Mononuclear cell (primary cell): Measurements from ENCODE around the gene LIX1L. TPM values are rescaled to one million over a fixed set of nuclear protein-coding genes. Genes with fewer than 3 reads are reported as not detected.
"Not testable (repeated sequence)": the region's sequence is repeated elsewhere in the genome, so short reads cannot be mapped to it uniquely, and the experiment has no call there.

Experiments
- H3K27me3 ChIP-seq: 2 replicates; pipeline ENCODE4 v1.6.0; 2011; ENCODE audit warnings: low read length, control low read depth; ENCODE audit not compliant: insufficient read depth
- H3K4me1 ChIP-seq: 2 replicates; pipeline ENCODE4 v1.5.1; 2011; ENCODE audit warnings: mild to moderate bottlenecking, low read length, control low read depth; ENCODE audit not compliant: insufficient read depth
- H3K4me3 ChIP-seq: 2 replicates; pipeline ENCODE4 v1.5.1; 2011; ENCODE audit warnings: mild to moderate bottlenecking, low read length, moderate library complexity
- H3K9me3 ChIP-seq: 2 replicates; pipeline ENCODE4 v1.5.1; 2011; ENCODE audit warnings: low read depth, mild to moderate bottlenecking, control low read depth, low read length
- total RNA-seq: library from RNA; depleted of rRNA; stranded (reverse); fragments of >200 nt; gene quantifications from one replicate; pipeline ENCODE4 v1.2.3, GENCODE V29; 2012

Gene LIX1L
- total RNA-seq, 1 donor = 15.1 TPM

DNA sequence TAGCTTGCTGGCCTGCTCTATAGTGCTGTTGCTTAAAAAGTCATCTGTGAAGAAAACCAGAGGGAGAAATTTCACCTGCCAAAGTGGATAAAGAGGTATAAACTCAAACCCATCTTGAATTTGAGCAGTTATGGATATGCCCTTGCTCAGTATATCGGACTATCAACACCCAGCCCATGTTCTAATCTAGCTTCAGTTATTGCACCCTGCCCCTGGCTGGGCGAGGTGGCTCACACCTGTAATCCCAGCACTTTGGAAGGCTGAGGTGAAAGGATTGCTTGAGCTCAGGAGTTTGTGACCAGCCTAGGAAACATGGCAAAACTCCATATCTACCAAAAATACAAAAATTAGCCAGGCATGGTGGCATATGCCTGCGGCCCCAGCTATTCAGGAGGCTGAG lies 13.3 kb downstream of the LIX1L start:
- Histone ChIP-seq H3K27me3 (no peaks in the 10 kb centered on the region), H3K4me3 (no peak overlapping the region), H3K4me1 (no peaks in the 10 kb centered on the region), H3K9me3 (no peaks in the 10 kb centered on the region)

DNA sequence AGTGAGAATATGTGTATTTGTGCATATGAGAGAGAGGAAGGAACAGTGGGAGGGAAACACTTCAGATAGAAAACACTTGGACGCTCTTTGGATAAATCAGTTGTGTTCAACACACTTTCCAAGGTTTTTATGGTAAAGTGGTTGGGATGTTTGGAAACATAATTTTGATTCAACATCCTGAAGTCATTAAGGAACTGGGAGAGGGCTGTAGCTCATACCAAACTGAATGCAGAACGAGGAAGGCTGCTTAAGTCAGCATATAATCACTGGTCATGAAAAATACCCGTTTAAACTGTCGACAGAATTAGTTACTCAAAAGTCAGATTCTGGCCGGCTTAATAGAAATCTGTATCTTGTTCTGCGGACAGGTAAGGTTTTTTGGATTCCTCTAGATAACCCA lies 14.9 kb downstream of the LIX1L start:
- H3K9me3 ChIP-seq = no peaks in the 10 kb centered on the region
- no peaks in the 10 kb centered on the region for H3K4me1 ChIP-seq
- H3K4me3 ChIP-seq = no peak overlapping the region
- no peaks in the 10 kb centered on the region for H3K27me3 ChIP-seq

DNA sequence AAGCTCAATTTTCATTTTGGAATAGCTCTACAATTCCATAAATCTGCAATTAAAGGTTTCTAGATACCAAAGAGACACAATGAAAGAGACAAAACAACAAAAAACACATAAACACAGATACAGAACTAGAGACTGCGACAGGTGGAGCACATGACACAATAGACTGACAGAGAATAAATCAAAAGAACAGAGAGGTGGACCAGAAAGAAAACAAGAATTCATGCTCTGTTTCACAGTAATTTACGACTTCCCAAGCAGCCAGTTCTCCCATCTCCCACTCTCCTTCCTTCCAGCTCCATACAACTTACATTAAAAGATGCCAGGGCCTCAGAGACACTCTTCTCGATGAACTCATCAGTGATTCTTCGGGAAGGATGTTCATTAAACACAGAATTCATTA lies 15.4 kb downstream of the LIX1L start:
- Histone ChIP-seq H3K9me3 (no peaks in the 10 kb centered on the region), H3K4me3 (no peak overlapping the region), H3K4me1 (no peaks in the 10 kb centered on the region)

DNA sequence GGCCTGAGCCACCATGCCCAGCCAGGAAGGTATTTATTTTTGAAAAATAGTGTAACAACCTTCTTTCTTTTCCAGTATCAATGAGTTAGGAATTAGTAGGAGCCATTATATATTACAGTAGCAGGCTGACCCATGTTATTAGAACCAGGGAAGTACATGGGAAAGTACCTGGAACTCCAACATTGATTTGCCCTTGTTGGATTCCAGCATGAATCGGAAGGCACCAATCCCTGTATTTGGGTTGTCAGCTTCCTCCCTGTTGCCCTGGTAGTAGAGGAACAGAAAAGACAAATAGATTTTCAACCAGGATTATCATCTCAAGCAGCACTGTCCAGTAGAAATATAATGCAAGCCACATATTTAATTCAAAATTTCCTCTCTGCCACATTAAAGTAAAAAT lies 20.4 kb downstream of the LIX1L start:
- H3K27me3 ChIP-seq = no peaks in the 10 kb centered on the region

More for the DNA sequence above, 15.4 kb downstream of the LIX1L start:
- H3K27me3 ChIP-seq = no peaks in the 10 kb centered on the region

DNA sequence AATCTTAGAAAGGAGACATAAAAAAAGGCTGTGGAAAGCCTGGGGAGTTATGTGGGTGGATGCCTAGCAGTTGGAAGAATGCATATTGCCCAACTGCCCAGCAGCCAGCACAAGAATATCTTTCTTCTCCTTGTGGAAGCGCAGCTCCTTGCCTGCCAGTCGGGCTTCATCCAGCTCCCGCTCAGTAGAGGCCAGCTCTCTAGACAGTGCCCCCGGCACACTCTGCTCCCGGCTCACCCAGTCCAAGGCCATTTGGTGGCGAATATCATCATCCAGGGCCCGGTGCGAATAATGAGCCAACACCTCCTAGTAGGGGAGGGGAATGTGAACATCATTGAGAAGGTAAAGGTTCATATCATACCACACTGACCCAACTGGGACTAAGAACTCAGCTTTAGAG lies 21.6 kb downstream of the LIX1L start:
- Histone ChIP-seq H3K9me3 (no peaks in the 10 kb centered on the region), H3K4me3 (no peak overlapping the region), H3K27me3 (no peaks in the 10 kb centered on the region), H3K4me1 (peaks cover 20% of the 10 kb centered on the region)

More for the DNA sequence above, 20.4 kb downstream of the LIX1L start:
- no peak overlapping the region for H3K4me3 ChIP-seq
- no peaks in the 10 kb centered on the region for H3K9me3 ChIP-seq
- H3K4me1 ChIP-seq = peaks cover 12% of the 10 kb centered on the region

DNA sequence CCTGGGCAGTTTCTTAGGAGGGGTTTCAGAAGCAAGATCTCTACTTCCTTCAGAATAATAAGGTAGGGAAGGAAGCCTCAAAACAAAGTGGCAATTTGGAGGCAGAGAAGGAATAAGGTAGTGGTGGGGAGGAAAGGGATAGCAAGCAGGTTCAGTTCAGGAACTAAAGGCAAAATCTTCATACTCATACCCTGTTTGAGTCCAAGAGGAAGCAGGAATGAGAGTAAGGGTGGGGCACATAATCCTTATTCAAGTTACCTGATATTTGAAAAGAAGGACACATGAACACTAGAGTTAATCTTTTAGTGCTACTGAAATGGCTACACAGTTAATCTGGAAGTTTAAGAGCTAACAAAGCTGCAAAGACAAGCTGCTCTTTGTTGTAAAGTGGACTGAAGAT lies 22.1 kb downstream of the LIX1L start:
- Histone ChIP-seq H3K9me3 (no peaks in the 10 kb centered on the region), H3K27me3 (no peaks in the 10 kb centered on the region)

DNA sequence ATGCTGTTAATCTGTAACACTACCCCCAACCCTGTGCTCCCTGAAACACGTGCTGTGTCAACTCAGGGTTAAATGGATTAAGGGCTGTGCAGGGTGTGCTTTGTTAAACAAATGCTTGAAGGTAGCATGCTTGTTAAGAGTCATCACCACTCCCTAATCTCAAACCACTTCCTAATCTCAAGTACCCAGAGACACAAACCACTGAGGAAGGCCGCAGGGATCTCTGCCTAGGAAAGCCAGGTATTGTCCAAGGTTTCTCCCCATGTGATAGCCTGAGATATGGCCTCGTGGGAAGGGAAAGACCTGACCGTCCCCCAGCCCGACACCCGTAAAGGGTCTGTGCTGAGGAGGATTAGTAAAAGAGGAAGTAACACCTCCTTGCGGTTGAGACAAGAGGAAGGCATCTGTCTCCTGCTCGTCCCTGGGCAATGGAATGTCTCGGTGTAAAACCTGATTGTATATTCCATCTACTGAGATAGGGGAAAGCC lies 25.3 kb downstream of the LIX1L start:
- peaks cover 31% of the 10 kb centered on the region for H3K4me1 ChIP-seq
- H3K4me3 ChIP-seq, H3K27me3 ChIP-seq, H3K9me3 ChIP-seq: not testable (repeated sequence)

More for the DNA sequence above, 22.1 kb downstream of the LIX1L start:
- Histone ChIP-seq H3K4me1 (peaks cover 20% of the 10 kb centered on the region), H3K4me3 (no peak overlapping the region)

DNA sequence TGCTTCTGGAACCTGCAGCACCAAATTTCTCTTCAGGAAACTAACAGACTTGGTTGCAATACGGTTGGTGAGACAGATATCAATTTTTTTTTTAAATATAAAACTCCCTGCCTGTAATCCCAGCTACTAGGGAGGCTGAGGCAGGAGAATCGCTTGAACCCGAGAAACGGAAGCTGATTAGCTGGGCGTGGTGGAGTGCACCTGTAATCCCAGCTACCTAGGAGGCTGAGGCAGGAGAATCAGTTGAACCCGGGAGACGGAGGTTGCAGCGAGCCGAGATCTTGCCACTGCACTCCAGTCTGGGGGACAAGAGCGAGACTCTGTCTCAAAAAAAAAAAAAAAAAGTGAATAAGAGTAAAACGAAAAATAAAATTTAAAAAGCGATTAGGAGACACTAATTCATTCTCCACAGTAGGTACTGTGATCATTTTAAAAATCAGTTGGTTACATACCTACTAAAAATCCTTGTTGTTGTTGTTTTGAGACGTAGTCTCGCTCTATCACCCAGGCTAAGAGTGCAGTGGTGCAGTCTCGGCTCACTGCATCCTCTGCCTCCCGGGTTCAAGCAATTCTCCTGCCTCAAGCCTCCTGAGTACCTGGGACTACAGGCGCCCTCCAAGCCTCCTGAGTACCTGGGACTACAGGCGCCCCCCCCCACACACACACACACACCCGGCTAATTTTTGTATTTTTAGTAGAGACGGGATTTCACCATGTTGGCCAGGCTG lies 29.7 kb downstream of the LIX1L start:
- Histone ChIP-seq H3K4me3 (peak overlapping the region; percentile 63), H3K9me3 (no peaks in the 10 kb centered on the region), H3K4me1 (peaks cover 42% of the 10 kb centered on the region), H3K27me3 (no peaks in the 10 kb centered on the region)

DNA sequence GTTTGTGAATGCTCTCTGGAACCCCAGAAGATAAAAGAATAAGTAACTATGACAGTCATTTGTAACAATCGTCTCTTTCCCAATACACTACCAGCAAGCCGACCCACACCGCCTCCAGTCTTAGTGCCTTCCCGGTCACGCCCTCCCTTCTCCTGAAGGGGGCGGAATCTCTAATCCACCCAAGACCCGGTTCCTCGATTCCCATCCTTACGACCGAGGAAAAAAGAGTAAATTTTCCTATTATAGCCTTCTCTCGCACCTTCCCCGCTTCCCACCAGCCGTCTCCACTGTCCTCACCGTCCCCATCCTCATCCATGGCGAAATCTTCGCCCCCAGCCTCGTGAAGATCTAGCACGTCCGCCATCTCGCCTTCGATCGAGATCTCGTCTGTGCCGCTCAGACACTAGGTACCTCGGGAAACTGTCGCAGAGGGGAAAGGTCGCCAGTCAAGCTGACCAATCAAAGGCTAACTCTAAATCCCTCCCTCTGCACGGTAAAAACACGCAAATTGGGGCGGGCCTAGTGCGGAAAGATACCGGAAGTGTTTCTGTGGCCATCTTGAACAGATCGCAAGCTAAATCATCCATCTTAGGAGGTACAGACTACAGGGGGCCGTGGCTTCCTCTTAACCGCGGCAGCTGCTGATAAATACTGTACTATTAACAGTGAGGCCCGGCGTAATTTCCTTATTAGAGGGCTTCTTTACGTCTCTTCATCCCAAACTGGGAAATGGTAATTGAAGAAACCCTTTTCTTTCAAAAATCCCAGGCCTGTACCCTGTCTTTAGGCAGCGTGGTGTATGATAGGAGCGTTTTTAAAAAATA lies 30.5 kb downstream of the LIX1L start, which contains the start of gene RBM8A:
Gene RBM8A, minus strand, starts transcription at position 422 of the 824 bp plus-strand sequence. Its CDS starts 58 bp downstream, at position 364.
- H3K4me3 ChIP-seq = peak within 1 kb of the TSS; percentile 63
- H3K9me3 ChIP-seq = no peaks in the 10 kb centered on the region
- H3K27me3 ChIP-seq = no peaks in the 10 kb centered on the region
- peaks cover 39% of the 10 kb centered on the region for H3K4me1 ChIP-seq

DNA sequence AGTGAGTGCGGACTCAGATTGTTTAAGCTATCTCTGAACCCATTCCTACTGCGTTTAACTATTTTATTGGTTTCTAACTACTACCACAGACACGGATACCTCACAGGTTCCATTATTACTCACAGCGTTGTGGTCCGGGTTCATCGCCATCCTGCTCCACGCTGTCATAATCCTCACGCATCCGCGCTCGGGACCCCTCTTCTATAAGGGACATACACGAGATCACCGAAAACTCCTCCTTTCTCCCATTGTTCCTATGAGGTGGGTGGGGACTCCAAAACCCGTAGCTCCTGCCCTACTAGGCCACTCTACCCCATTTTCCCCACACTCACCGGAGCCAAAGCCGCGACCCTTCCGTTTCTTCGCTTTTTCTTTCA lies 31.1 kb downstream of the LIX1L start:
- peak overlapping the region; percentile 63 for H3K4me3 ChIP-seq
- H3K9me3 ChIP-seq = no peaks in the 10 kb centered on the region
- no peaks in the 10 kb centered on the region for H3K27me3 ChIP-seq
- peaks cover 33% of the 10 kb centered on the region for H3K4me1 ChIP-seq

DNA sequence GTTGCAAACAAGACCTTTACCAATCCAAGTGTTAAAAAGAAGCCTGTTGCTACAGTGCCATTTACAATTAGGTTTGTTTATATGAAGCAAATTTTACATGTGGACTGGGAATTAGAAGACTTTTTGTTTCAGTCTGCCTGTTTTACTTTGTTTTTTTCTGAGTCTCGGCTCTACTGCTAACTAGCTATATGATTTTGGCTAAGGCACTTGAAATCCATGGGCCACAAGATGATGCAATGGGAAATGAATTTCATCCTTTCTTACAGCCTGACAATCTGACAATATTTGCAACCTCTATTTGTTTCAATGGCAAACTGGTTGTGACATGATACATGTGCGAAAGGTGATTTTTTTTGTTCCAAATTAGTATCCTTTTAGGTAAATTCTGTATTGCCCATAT lies 35.6 kb downstream of the LIX1L start:
- Histone ChIP-seq H3K27me3 (no peaks in the 10 kb centered on the region), H3K4me3 (no peak overlapping the region), H3K4me1 (peaks cover 43% of the 10 kb centered on the region), H3K9me3 (no peaks in the 10 kb centered on the region)

DNA sequence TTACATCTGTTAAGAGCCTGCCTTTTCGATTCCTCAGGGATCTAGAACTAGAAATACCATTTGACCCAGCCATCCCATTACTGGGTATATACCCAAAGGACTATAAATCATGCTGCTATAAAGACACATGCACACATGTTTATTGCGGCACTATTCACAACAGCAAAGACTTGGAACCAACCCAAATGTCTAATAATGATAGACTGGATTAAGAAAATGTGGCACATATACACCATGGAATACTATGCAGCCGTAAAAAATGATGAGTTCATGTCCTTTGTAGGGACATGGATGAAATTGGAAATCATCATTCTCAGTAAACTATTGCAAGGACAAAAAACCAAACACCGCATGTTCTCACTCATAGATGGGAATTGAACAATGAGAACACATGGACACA lies 37.5 kb downstream of the LIX1L start:
- H3K4me1 ChIP-seq = peaks cover 33% of the 10 kb centered on the region
- not testable (repeated sequence) for H3K9me3 ChIP-seq, H3K27me3 ChIP-seq, H3K4me3 ChIP-seq

DNA sequence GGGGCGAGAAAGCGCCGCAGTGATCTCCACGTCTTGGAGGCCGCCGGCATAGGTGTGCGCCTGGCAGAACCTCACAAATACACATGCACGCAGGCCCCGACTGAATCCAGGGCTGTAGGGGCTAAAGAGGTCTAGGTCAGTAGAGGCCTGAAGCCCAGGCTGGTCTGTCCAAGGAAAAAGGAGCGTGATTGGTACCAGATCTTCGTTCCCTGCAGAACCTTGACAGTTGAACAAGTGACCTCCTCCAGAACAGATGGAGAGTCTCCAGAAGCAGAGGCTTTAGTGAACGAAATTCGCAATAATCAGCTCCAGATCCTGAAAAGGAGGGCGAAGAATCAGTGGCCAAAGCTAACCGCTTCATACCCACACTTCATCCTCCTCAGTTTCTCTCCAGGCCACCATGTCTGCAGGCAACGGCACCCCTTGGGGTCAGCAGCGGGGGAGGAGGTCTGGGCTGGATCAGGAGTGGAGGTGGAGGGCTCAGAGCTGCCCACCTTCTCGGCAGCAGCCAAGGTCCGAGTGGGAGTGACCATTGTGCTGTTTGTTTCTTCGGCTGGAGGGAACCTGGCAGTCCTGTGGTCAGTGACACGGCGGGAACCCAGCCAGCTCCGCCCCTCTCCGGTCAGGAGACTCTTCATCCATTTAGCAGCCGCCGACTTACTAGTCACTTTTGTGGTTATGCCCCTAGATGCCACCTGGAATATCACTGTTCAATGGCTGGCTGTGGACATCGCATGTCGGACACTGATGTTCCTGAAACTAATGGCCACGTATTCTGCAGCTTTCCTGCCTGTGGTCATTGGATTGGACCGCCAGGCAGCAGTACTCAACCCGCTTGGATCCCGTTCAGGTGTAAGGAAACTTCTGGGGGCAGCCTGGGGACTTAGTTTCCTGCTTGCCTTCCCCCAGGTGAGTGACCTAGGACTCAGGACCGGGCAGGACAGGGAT lies 38.6 kb downstream of the LIX1L start:
- Histone ChIP-seq H3K4me1 (peaks cover 33% of the 10 kb centered on the region), H3K9me3 (no peaks in the 10 kb centered on the region), H3K4me3 (peak overlapping the region; percentile 86)

DNA sequence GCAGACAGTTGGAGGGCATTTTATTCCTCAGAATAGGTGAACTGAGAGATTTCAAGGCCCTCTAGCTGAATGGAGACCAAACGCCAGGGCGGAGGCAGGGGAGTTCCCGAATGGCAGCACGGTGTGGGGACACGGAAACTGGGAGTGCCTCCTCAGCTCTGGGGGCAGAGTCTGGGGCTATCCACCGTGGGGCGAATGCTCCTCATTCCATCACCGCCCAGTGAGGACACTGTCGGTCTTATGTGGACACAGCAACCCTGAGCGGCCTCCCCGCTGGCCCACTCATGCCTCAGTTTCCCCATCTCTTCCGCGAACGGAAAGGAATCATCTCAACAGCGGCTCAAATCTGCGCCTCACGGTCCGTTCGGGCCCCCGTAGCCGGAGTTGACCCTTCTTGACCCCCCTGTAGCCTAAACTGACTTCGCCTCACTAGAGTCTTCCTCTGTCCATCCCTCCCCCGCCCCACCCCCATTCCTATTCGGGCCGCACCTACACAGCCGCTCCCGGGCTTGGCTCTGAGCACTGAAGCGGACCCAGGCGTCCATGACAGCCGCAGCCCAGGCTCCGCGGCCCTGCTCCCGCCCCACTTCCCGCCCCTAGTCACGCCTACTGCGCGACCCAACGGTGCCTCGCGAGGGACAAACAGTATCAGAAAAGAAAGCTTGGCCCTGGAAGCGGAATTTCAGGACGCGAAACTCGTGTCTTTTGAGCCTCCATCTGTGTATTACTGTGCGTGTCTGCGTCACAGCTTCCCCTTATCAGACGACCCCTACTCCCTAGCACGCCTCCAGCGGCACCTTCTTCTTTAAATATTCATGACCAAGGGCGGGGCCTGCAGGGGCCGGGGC lies 39.4 kb downstream of the LIX1L start, which contains the start of gene PEX11B:
Gene PEX11B, minus strand, starts transcription at position 574 of the 848 bp plus-strand sequence. Its CDS starts 29 bp downstream, at position 545.
- Histone ChIP-seq H3K4me1 (peaks cover 32% of the 10 kb centered on the region), H3K27me3 (no peaks in the 10 kb centered on the region), H3K4me3 (peak within 1 kb of the TSS; percentile 86), H3K9me3 (no peaks in the 10 kb centered on the region)

More for the DNA sequence above, 38.6 kb downstream of the LIX1L start:
- no peaks in the 10 kb centered on the region for H3K27me3 ChIP-seq
